SK-N-SH treated with all-trans-retinoic acid at 6 μM for 48 hours (cell line): Measurements from ENCODE around the gene ATXN7.

ENCODE experiments used
- ISL1 ChIP-seq: fragments of 250-450 bp; sonication (Bioruptor Pico); IDR thresholded peaks from 2 replicates; pipeline ENCODE4 v2.1.2; 2022; ENCODE audit warnings: mild to moderate bottlenecking, moderate library complexity
- OSR1 ChIP-seq: fragments of 250-450 bp; sonication (Bioruptor Pico); IDR thresholded peaks from 2 replicates; pipeline ENCODE4 v1.8.0; 2022; ENCODE audit warnings: moderate library complexity, mild to moderate bottlenecking, inconsistent platforms
- RARB ChIP-seq: fragments of 250-450 bp; sonication (Bioruptor Pico); IDR thresholded peaks from 2 replicates; pipeline ENCODE4 v1.8.0; 2021; ENCODE audit warnings: mild to moderate bottlenecking, moderate library complexity
- SNAI2 ChIP-seq: fragments of 250-450 bp; sonication (Bioruptor Pico); IDR thresholded peaks from 2 replicates; pipeline ENCODE4 v1.5.0; 2020; ENCODE audit warnings: mild to moderate bottlenecking, moderate library complexity
- ZC3H10 ChIP-seq: fragments of 250-450 bp; sonication (Bioruptor Pico); IDR thresholded peaks from 2 replicates; pipeline ENCODE4 v1.5.1; 2021; ENCODE audit warnings: mild to moderate bottlenecking, moderate library complexity
- ZFP3 ChIP-seq: fragments of 250-450 bp; sonication (Bioruptor Pico); IDR thresholded peaks from 2 replicates; pipeline ENCODE4 v1.5.0; 2020; ENCODE audit warnings: mild to moderate bottlenecking, moderate library complexity
- ZNF70 ChIP-seq: fragments of 450-650 bp; formaldehyde crosslinking; IDR thresholded peaks from 2 replicates; pipeline ENCODE4 v1.5.0; 2020; ENCODE audit warnings: mild to moderate bottlenecking, moderate library complexity
- ZNF8 ChIP-seq: fragments of 450-650 bp; formaldehyde crosslinking; IDR thresholded peaks from 2 replicates; pipeline ENCODE4 v1.5.0; 2020; ENCODE audit warnings: mild to moderate bottlenecking, moderate library complexity
- TF ChIP-seq, protein P1 (sequence below): fragments of 250-450 bp; sonication (Bioruptor Pico); IDR thresholded peaks from 2 replicates; pipeline ENCODE4 v1.8.0; 2020; ENCODE audit warnings: mild to moderate bottlenecking, moderate library complexity, borderline replicate concordance
- TF ChIP-seq, protein P2 (sequence below): fragments of 250-450 bp; sonication (Bioruptor Pico); IDR thresholded peaks from 2 replicates; pipeline ENCODE4 v1.8.0; 2021; ENCODE audit warnings: low read depth, mild to moderate bottlenecking, moderate library complexity, borderline replicate concordance
- TF ChIP-seq, protein P3 (sequence below): fragments of 250-450 bp; sonication (Bioruptor Pico); IDR thresholded peaks from 2 replicates; pipeline ENCODE4 v1.5.1; 2021; ENCODE audit warnings: mild to moderate bottlenecking, moderate library complexity

DNA sequence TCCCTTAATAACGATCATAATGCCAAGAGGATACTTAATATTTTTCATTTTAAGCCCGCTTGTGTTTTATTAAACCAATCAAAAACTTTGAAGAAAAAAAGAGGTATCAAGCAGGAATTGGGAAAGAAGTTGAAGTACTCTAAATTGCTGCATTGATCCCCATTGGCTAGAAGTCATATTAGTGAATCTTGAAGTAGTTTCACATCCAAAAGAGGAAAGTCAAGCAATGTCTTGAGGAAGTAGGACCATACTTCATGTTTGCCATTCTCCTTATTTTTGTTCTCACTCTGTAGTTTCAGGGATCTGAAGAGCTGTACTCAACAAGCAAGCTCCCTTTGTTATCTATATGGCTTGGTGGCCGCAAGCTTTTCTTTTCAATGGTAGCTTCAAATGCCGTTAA, 46.3 kb downstream of the ATXN7 start:
- TF ChIP-seq, protein P1, sequence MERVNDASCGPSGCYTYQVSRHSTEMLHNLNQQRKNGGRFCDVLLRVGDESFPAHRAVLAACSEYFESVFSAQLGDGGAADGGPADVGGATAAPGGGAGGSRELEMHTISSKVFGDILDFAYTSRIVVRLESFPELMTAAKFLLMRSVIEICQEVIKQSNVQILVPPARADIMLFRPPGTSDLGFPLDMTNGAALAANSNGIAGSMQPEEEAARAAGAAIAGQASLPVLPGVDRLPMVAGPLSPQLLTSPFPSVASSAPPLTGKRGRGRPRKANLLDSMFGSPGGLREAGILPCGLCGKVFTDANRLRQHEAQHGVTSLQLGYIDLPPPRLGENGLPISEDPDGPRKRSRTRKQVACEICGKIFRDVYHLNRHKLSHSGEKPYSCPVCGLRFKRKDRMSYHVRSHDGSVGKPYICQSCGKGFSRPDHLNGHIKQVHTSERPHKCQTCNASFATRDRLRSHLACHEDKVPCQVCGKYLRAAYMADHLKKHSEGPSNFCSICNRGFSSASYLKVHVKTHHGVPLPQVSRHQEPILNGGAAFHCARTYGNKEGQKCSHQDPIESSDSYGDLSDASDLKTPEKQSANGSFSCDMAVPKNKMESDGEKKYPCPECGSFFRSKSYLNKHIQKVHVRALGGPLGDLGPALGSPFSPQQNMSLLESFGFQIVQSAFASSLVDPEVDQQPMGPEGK (CRISPR knock-in tag): no peak
- no peak for TF ChIP-seq ZNF70 (CRISPR knock-in tag)
- TF ChIP-seq ZC3H10: no peak
- no peak for TF ChIP-seq RARB (CRISPR knock-in tag)
- TF ChIP-seq, protein P2, sequence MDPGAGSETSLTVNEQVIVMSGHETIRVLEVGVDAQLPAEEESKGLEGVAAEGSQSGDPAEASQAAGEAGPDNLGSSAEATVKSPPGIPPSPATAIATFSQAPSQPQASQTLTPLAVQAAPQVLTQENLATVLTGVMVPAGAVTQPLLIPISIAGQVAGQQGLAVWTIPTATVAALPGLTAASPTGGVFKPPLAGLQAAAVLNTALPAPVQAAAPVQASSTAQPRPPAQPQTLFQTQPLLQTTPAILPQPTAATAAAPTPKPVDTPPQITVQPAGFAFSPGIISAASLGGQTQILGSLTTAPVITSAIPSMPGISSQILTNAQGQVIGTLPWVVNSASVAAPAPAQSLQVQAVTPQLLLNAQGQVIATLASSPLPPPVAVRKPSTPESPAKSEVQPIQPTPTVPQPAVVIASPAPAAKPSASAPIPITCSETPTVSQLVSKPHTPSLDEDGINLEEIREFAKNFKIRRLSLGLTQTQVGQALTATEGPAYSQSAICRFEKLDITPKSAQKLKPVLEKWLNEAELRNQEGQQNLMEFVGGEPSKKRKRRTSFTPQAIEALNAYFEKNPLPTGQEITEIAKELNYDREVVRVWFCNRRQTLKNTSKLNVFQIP: no peak
- TF ChIP-seq ZFP3 (CRISPR knock-in tag): no peak
- no peak for TF ChIP-seq ISL1 (CRISPR knock-in tag)
- no peak for TF ChIP-seq ZNF8 (CRISPR knock-in tag)
- TF ChIP-seq SNAI2 (CRISPR knock-in tag): no peak
- TF ChIP-seq, protein P3, sequence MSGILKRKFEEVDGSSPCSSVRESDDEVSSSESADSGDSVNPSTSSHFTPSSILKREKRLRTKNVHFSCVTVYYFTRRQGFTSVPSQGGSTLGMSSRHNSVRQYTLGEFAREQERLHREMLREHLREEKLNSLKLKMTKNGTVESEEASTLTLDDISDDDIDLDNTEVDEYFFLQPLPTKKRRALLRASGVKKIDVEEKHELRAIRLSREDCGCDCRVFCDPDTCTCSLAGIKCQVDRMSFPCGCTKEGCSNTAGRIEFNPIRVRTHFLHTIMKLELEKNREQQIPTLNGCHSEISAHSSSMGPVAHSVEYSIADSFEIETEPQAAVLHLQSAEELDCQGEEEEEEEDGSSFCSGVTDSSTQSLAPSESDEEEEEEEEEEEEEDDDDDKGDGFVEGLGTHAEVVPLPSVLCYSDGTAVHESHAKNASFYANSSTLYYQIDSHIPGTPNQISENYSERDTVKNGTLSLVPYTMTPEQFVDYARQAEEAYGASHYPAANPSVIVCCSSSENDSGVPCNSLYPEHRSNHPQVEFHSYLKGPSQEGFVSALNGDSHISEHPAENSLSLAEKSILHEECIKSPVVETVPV (CRISPR knock-in tag): no peak
- TF ChIP-seq OSR1 (CRISPR knock-in tag): no peak
